Mesenchymal stem cell (in vitro differentiated cells and primary cell): ENCODE data around the gene WBP11.
A peak's percentile ranks its signal among the peaks of the same experiment; 100 is the strongest.
"Not testable (repeated sequence)": the region's sequence is repeated elsewhere in the genome, so short reads cannot be mapped to it uniquely, and the experiment has no call there.

ENCODE experiments used
- DNase-seq: peaks from one replicate; pipeline ENCODE4 v3.0.0-alpha.2; 2013
- H2AFZ ChIP-seq: one replicate; pipeline ENCODE4 v1.6.1; 2013; ENCODE audit warnings: low read depth, mild to moderate bottlenecking, control low read depth, inconsistent platforms, low read length, moderate library complexity
- H2AK5ac ChIP-seq: 2 replicates; pipeline ENCODE4 v1.6.1; 2013; ENCODE audit warnings: low read length, moderate library complexity, mild to moderate bottlenecking, inconsistent platforms; ENCODE audit not compliant: severe bottlenecking
- H2BK120ac ChIP-seq: one replicate; pipeline ENCODE4 v1.6.1; 2013; ENCODE audit warnings: low read depth, mild to moderate bottlenecking, inconsistent platforms, low read length, moderate library complexity
- H2BK12ac ChIP-seq, 2 experiments: one replicate each; pipeline ENCODE4 v1.6.1; 2013; ENCODE audit warnings: inconsistent platforms in 2 of 2, low read length in 2 of 2, mild to moderate bottlenecking in 2 of 2, moderate library complexity in 2 of 2, control low read depth in 1 of 2
- H2BK15ac ChIP-seq: one replicate; pipeline ENCODE4 v1.6.1; 2013; ENCODE audit warnings: mild to moderate bottlenecking, low read depth, inconsistent platforms; ENCODE audit not compliant: poor library complexity, severe bottlenecking
- H2BK5ac ChIP-seq: 2 replicates; pipeline ENCODE4 v1.6.1; 2013; ENCODE audit warnings: low read depth, mild to moderate bottlenecking, low read length, control low read depth, inconsistent platforms; ENCODE audit not compliant: poor library complexity, severe bottlenecking
- H3K14ac ChIP-seq, 2 experiments: one replicate each; pipeline ENCODE4 v1.6.1; 2013; ENCODE audit warnings: inconsistent platforms in 2 of 2, low read length in 2 of 2, control low read depth in 1 of 2, mild to moderate bottlenecking in 1 of 2, moderate library complexity in 1 of 2
- H3K18ac ChIP-seq, 2 experiments: one replicate each; pipeline ENCODE4 v1.6.1; 2013; ENCODE audit warnings: inconsistent platforms in 2 of 2, low read length in 2 of 2, control low read depth in 1 of 2, low read depth in 1 of 2, mild to moderate bottlenecking in 1 of 2
- H3K23ac ChIP-seq, 2 experiments: one replicate each; pipeline ENCODE4 v1.6.1; 2013; ENCODE audit warnings: inconsistent platforms in 2 of 2, low read length in 2 of 2, mild to moderate bottlenecking in 2 of 2, moderate library complexity in 2 of 2, control low read depth in 1 of 2
- H3K27ac ChIP-seq: 2 replicates; pipeline ENCODE4 v1.5.1; 2013; ENCODE audit warnings: mild to moderate bottlenecking, moderate library complexity, low read length, control low read depth, inconsistent platforms; ENCODE audit not compliant: poor library complexity, severe bottlenecking
- H3K27me3 ChIP-seq, 2 experiments: 2 replicates each; pipeline versions ENCODE4 v1.6.1 to v1.7.0; 2013; ENCODE audit warnings: low read length in 2 of 2, mild to moderate bottlenecking in 2 of 2, moderate library complexity in 2 of 2, control low read depth in 1 of 2, inconsistent platforms in 1 of 2; ENCODE audit not compliant: control insufficient read depth in 1 of 2, insufficient read depth in 1 of 2
- H3K36me3 ChIP-seq, 2 experiments: 2 replicates each; pipeline versions ENCODE4 v1.6.1 to v1.7.0; 2013; ENCODE audit warnings: low read length in 2 of 2, control low read depth in 1 of 2, inconsistent platforms in 1 of 2, low read depth in 1 of 2, mild to moderate bottlenecking in 1 of 2; ENCODE audit not compliant: insufficient read depth in 2 of 2, control insufficient read depth in 1 of 2
- H3K4ac ChIP-seq, 2 experiments: one replicate each; pipeline ENCODE4 v1.6.1; 2013; ENCODE audit warnings: inconsistent platforms in 2 of 2, low read length in 2 of 2, mild to moderate bottlenecking in 2 of 2, moderate library complexity in 2 of 2, control low read depth in 1 of 2, low read depth in 1 of 2
- H3K4me1 ChIP-seq: 2 replicates; pipeline ENCODE4 v1.6.1; 2013; ENCODE audit warnings: low read depth, low read length, control low read depth; ENCODE audit not compliant: control insufficient read depth, insufficient read depth
- H3K4me2 ChIP-seq: 2 replicates; pipeline ENCODE4 v1.6.1; 2013; ENCODE audit warnings: low read length, mild to moderate bottlenecking, inconsistent platforms; ENCODE audit not compliant: poor library complexity, severe bottlenecking
- H3K4me3 ChIP-seq, 2 experiments: 2 replicates each; pipeline versions ENCODE4 v1.5.1 to v1.7.0; 2013; ENCODE audit warnings: low read length in 2 of 2, mild to moderate bottlenecking in 2 of 2, control low read depth in 1 of 2, low read depth in 1 of 2; ENCODE audit not compliant: insufficient read depth in 1 of 2
- H3K79me1 ChIP-seq: replicated peaks from 2 replicates; pipeline ENCODE4 v1.6.1; 2013; ENCODE audit warnings: mild to moderate bottlenecking, control low read depth, low read length, inconsistent platforms; ENCODE audit not compliant: poor library complexity, severe bottlenecking
- H3K9ac ChIP-seq: 2 replicates; pipeline ENCODE4 v1.7.0; 2013; ENCODE audit warnings: mild to moderate bottlenecking, low read length, moderate library complexity
- H3K9me3 ChIP-seq: 2 replicates; pipeline ENCODE4 v1.7.0; 2013; ENCODE audit warnings: mild to moderate bottlenecking, low read length; ENCODE audit not compliant: control insufficient read depth
- H4K8ac ChIP-seq: one replicate; pipeline ENCODE4 v1.6.1; 2013; ENCODE audit warnings: inconsistent platforms, mild to moderate bottlenecking, low read length, moderate library complexity
- H4K91ac ChIP-seq: one replicate; pipeline ENCODE4 v1.6.1; 2013; ENCODE audit warnings: mild to moderate bottlenecking, low read length, inconsistent platforms
- WGBS: methylation state at CpG from one replicate; pipeline ENCODE4 v1.1.7; 2013; ENCODE audit warnings: mixed read lengths; 5-methylcytosine and 5-hydroxymethylcytosine counted together

The WBP11 gene

GRCh38 chr12:14765398-14765797 lies 37.9 kb downstream of the WBP11 start:
- Histone ChIP-seq H2BK12ac (no peak overlapping the region), H3K23ac (no peak overlapping the region), H4K8ac (no peak overlapping the region), H4K91ac (no peak overlapping the region), H3K9ac (no peak overlapping the region), H3K4me2 (no peak overlapping the region), H3K4me1 (peaks cover 8% of the 10 kb centered on the region), H3K18ac (no peak overlapping the region), H2AK5ac (no peak overlapping the region), H3K9me3 (peaks cover 2% of the 10 kb centered on the region), H3K27ac (no peak overlapping the region), H3K4me3 (no peak overlapping the region), H2BK120ac (no peak overlapping the region), H2BK5ac (no peak overlapping the region), H2BK15ac (no peak overlapping the region), H3K4ac (no peak overlapping the region), H3K79me1 (peaks cover 8% of the 10 kb centered on the region), H3K36me3 (peaks cover 6 to 26% of the 10 kb centered on the region in 2 experiments), H2AFZ (no peak overlapping the region), H3K27me3 (no peaks in the 10 kb centered on the region), H3K14ac (no peak overlapping the region)
- DNase-seq: no peak
- 100% methylated on average over 1 of the region's 2 CpGs for WGBS

GRCh38 chr12:14759711-14760280 lies 43.5 kb downstream of the WBP11 start:
- not testable (repeated sequence) for H3K4me1 ChIP-seq, H2AFZ ChIP-seq, H3K4me3 ChIP-seq, H2BK15ac ChIP-seq, DNase-seq, H3K4ac ChIP-seq, H3K27me3 ChIP-seq, H3K14ac ChIP-seq, H3K9ac ChIP-seq, H3K27ac ChIP-seq, H2BK5ac ChIP-seq, H3K23ac ChIP-seq, H2BK120ac ChIP-seq, H3K9me3 ChIP-seq, H2BK12ac ChIP-seq, H3K36me3 ChIP-seq, H4K91ac ChIP-seq, H3K18ac ChIP-seq, H2AK5ac ChIP-seq, H3K4me2 ChIP-seq, H4K8ac ChIP-seq
- peaks cover 11% of the 10 kb centered on the region for H3K79me1 ChIP-seq
- 91% methylated on average over 6 of the region's 6 CpGs for WGBS

- peak; percentile 17 for DNase-seq
- Histone ChIP-seq H2BK12ac (no peak overlapping the region), H3K36me3 (peaks cover 0 to 6% of the 10 kb centered on the region in 2 experiments), H3K9ac (no peak overlapping the region), H2BK15ac (no peak overlapping the region), H3K27ac (no peak overlapping the region), H3K18ac (peak overlapping the region in 1 of 2 experiments; percentile 8), H3K4me3 (peak overlapping the region in 1 of 2 experiments; percentile 40), H3K4me1 (peaks cover 3% of the 10 kb centered on the region), H4K8ac (no peak overlapping the region), H3K4me2 (peak overlapping the region; percentile 45), H3K23ac (no peak overlapping the region), H3K9me3 (peaks cover 6% of the 10 kb centered on the region), H3K79me1 (peaks cover 6% of the 10 kb centered on the region), H3K4ac (no peak overlapping the region), H2BK5ac (no peak overlapping the region), H3K14ac (no peak overlapping the region), H3K27me3 (no peaks in the 10 kb centered on the region), H2AFZ (no peak overlapping the region), H2BK120ac (no peak overlapping the region), H2AK5ac (no peak overlapping the region), H4K91ac (no peak overlapping the region)
- WGBS: 50% methylated on average over 17 of the region's 17 CpGs
These were observed 46.7 kb downstream of the WBP11 start for GRCh38 chr12:14756334-14757143.

- no peak overlapping the region for H3K4me2 ChIP-seq
- H3K27ac ChIP-seq: no peak overlapping the region
- no peak overlapping the region for H3K4me3 ChIP-seq
- no peak overlapping the region for H2BK5ac ChIP-seq
- no peak overlapping the region for H2BK120ac ChIP-seq
- no peak overlapping the region for H3K18ac ChIP-seq
- H3K79me1 ChIP-seq: peaks cover 4% of the 10 kb centered on the region
- H3K4ac ChIP-seq: no peak overlapping the region
- DNase-seq: no peak
- H3K27me3 ChIP-seq: no peaks in the 10 kb centered on the region
- no peaks in the 10 kb centered on the region for H3K9me3 ChIP-seq
- no peak overlapping the region for H3K23ac ChIP-seq
- H2BK15ac ChIP-seq: no peak overlapping the region
- no peak overlapping the region for H3K9ac ChIP-seq
- H3K4me1 ChIP-seq: peaks cover 3% of the 10 kb centered on the region
- no peak overlapping the region for H2AK5ac ChIP-seq
- no peak overlapping the region for H3K14ac ChIP-seq
- no peak overlapping the region for H4K8ac ChIP-seq
- H4K91ac ChIP-seq: no peak overlapping the region
- no peaks in the 10 kb centered on the region for H3K36me3 ChIP-seq
- no peak overlapping the region for H2BK12ac ChIP-seq
- no peak overlapping the region for H2AFZ ChIP-seq
These were observed 51.3 kb downstream of the WBP11 start for GRCh38 chr12:14751986-14752385.
